Choroid plexus epithelial cell (primary cell): ENCODE results near the gene GNPDA1.

Experiments
- DNase-seq: peaks from one replicate; pipeline ENCODE4 v3.0.0-alpha.2; 2010; ENCODE audit warnings: low read depth
- H3K4me3 ChIP-seq: 2 replicates; pipeline ENCODE4 v1.5.1; 2011; ENCODE audit warnings: low read depth, mild to moderate bottlenecking, control low read depth, low read length, moderate library complexity
- TF ChIP-seq, protein P1 (sequence below): conservative IDR thresholded peaks from 2 replicates; pipeline ENCODE4 v1.5.1; 2011; ENCODE audit warnings: low read depth, mild to moderate bottlenecking, control low read depth, inconsistent platforms, low read length, moderate library complexity

The GNPDA1 gene

DNA sequence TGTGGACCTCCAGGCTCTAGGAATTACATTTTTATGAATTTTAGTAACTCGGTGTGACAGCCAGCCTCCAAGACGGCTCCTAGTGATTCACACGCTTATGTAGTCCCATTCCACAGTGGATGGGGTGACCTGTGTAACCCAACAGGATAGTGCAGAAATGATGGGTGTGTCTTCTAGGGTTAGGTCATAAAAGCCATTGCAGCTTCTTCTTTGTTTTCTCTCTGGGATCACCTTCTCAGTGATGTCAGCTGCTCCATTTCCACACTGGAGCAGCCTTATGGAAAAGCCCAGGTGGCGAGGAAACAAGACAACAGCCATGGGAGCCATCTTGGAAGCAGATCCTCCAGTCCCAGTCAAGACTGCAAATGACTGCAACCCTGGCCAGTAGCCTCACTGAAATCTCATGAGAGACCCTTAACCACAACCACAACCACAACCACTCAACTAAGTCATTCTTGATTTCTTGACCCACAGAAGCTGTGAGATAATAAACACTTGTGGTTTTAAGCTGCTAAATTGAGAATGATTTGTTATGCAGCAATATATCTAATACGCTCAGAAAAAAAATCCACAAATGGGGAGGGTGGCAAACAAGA, 5.1 kb upstream of the GNPDA1 start:
- TF ChIP-seq, protein P1, sequence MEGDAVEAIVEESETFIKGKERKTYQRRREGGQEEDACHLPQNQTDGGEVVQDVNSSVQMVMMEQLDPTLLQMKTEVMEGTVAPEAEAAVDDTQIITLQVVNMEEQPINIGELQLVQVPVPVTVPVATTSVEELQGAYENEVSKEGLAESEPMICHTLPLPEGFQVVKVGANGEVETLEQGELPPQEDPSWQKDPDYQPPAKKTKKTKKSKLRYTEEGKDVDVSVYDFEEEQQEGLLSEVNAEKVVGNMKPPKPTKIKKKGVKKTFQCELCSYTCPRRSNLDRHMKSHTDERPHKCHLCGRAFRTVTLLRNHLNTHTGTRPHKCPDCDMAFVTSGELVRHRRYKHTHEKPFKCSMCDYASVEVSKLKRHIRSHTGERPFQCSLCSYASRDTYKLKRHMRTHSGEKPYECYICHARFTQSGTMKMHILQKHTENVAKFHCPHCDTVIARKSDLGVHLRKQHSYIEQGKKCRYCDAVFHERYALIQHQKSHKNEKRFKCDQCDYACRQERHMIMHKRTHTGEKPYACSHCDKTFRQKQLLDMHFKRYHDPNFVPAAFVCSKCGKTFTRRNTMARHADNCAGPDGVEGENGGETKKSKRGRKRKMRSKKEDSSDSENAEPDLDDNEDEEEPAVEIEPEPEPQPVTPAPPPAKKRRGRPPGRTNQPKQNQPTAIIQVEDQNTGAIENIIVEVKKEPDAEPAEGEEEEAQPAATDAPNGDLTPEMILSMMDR = no peak
- no peak overlapping the region for H3K4me3 ChIP-seq
- DNase-seq = peak; percentile 80

DNA sequence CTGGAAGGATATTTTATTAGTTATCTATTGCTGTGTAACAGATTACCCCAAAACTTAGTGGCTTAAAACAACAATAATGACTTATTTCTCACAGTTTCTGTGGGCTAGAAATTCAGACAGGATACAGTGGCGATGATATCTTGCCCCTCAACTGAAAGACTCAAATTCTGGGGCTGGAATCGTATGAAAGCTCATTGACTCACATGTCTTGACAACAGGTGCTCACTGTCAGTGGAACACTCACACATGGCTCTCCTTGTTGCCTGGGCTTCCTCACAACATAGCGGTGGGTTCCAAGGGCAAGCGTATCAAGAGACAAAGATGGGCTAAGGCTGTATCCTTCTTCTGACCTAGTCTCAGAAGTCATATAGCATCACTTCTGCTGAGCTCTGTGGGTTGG, 3.7 kb upstream of the GNPDA1 start:
- no peak for DNase-seq
- TF ChIP-seq, protein P1 = no peak
- no peak overlapping the region for H3K4me3 ChIP-seq

DNA sequence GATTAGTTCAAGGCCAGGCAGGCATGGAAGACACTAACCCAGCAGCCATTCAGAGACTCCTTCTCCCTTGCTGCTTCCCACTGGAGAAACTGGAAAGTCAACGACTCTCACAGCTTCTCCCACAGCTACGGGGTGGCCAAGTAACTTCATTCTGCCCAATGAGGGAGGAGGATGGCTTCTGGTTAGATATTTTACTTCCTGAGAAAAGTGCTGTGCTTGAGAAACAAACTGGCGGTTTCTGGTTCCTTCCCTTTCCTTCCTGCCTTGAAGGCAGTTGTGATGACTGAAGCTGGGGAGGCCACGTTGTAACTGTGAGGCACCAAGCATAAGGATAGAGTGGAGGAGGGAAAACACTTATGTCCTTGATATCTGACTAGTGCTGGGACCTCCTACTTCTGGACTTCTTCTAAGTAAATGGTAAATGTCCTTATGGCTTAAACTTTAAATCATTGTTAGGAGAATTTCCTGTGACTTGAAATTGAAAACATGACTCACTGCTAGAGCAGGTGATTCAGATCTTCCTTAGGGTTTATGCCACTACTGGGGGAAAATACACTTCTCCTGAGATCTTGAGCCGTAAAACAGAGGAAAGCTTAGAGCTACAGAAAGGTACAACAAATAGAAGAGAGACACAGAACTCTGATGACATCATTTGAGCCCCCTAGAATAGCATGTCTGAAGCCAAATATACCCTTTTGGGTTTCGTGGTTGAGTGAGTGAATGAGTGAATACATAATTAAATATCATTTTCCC, 3.1 kb upstream of the GNPDA1 start:
- DNase-seq = peak; percentile 39
- TF ChIP-seq, protein P1 = no peak
- no peak overlapping the region for H3K4me3 ChIP-seq

DNA sequence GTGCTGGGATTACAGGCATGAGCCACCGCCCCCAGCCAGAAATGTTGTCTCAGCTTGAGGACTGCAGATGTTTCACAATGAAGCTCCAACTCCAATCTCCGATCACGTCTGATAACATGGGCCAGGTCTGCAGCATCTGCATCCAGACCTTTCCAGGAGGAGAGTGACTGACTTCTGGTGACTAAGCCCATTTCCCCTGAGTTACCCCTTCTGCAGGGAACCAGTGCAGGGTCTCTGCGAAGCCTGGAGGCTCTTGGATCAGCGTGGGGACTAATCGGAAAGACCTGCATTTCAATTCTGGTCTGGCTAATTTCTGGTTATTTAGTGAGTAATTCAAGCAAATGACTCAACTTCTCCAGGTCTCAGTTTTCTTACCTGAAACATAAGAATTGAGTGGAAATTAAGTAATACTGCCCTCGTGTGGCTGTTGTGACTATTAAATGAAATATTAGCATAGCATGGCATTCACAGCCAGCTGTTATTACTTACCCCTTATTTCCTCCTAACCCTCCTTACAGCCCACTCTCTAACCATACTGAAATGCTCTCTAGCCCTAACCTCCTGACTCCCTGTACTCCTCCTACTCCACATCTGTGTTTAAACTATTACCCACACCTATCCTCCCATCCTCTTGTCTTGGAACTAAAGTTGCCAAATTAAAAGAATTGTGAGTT, 2.2 kb upstream of the GNPDA1 start:
- TF ChIP-seq, protein P1 = peak; percentile 52
- peak; percentile 75 for DNase-seq
- no peak overlapping the region for H3K4me3 ChIP-seq

DNA sequence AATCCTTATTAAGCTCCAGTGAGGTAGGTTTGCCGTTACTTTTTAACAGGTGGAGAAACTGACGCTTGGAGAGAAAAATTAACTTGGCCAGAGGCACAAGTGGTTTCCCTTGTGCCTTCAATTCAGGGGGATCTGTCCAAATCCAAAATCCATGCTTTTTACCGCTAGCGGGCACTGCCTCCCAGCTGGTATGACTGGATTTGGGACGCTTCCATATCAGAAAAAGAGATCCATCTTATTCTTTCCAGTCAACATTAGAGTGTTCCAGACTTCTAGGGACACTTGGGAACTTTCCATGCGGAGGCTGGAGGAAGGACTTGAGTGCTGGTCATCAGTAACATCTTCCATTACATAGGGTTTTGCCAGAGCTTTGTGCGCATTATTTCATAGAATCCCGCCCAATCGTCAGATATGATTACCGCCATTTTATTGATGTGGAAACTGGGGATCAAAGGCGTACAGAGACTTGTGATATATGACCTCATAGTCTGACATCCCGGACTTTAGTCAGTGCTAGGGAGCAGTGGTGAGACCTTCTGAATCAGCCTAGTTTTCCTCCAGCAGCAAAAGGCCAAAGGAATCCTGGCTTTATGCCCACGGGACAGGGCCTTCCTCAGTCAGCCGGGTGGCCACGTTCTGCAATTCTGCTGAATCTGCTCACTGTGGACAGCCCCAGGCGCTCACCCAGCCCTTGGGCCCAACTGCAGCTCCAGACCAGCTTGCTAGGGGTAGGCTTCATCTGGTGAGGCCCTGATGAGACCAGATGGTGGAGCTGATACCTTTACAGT, 1.1 kb upstream of the GNPDA1 start:
- no peak overlapping the region for H3K4me3 ChIP-seq
- TF ChIP-seq, protein P1 = no peak
- peak; percentile 38 for DNase-seq

DNA sequence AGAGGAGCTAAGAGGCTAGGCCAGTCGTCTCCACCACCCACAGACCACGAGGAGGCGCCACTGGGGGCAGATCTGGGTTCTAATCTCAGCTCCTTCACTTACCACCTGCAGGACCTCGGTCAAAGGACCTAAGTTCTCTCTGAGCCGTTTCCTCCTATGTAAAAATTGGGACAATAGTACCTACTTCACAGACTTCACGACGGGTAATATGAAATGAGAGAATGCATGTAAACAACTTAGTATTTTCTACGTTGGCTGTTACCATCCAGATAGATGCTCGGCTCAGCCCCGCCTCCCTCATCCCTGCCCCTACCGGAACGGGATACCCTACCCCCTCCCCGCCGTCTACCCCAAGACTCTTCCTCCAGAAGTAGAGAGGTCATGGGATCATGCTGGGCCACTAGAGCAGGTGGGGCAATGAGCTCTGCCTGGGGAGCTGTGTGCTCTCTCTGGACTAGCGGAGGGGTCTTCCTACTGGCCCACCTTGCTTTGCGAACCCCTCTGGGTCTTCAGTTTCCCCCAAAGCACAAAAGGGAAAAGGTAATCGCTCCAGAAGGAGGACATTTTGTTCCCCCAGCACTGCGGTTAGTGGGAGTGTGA, 541 bp downstream of the GNPDA1 start:
- peak overlapping the region; percentile 67 for H3K4me3 ChIP-seq
- TF ChIP-seq, protein P1 = peak; percentile 71
- DNase-seq = peak; percentile 55
